Right lobe of liver (tissue), 6 donors: ENCODE measurements around the gene BTK. TPM values are rescaled to one million over a fixed set of nuclear protein-coding genes. Genes with fewer than 3 reads are reported as not detected.

Experiments used
- ATAC-seq, 4 donors: fragments of 200-7000 bp; cut with Tn5 transposase; one replicate each; pipeline ENCODE4 v1.9.1; 2020; ENCODE audit warnings: mild to moderate bottlenecking in 4 of 4, moderate library complexity in 4 of 4
- DNase-seq, 3 donors: peaks; one replicate each; pipeline ENCODE4 v3.0.0-alpha.2; 2020
- H3K27ac ChIP-seq, 3 donors: fragments of 200-600 bp; one replicate each; pipeline ENCODE4 v1.8.0; 2022
- H3K27me3 ChIP-seq, 2 donors: fragments of 200-600 bp; one replicate each; pipeline ENCODE4 v1.8.0; 2022
- H3K36me3 ChIP-seq, 4 donors: fragments of 200-600 bp; sonication (generic) in 1 of 4; one replicate each; pipeline versions ENCODE4 v1.5.1 to v1.8.0; 2017 to 2022; ENCODE audit warnings: control low read depth in 1 of 4
- H3K4me1 ChIP-seq, 4 donors: fragments of 200-600 bp; sonication (generic) in 1 of 4; one replicate each; pipeline versions ENCODE4 v1.5.1 to v1.8.0; 2017 to 2022; ENCODE audit warnings: control low read depth in 1 of 4
- H3K4me3 ChIP-seq, 3 donors: fragments of 200-600 bp; one replicate each; pipeline ENCODE4 v1.8.0; 2022
- H3K9me3 ChIP-seq, 4 donors: fragments of 200-600 bp; sonication (generic) in 1 of 4; one replicate each; pipeline versions ENCODE4 v1.5.1 to v1.8.0; 2017 to 2022; ENCODE audit warnings: control low read depth in 1 of 4
- CTCF ChIP-seq, 4 donors: fragments of 200-600 bp in 3 of 4; fragments of 450-650 bp in 1 of 4; IDR thresholded peaks; one replicate each; pipeline versions ENCODE4 v1.5.1 to v1.8.0; 2016 to 2022; ENCODE audit warnings: antibody characterized with exemption in 4 of 4, mild to moderate bottlenecking in 2 of 4
- POLR2A ChIP-seq: fragments of 450-650 bp; IDR thresholded peaks from one replicate; pipeline ENCODE4 v1.6.1; 2017; ENCODE audit warnings: antibody characterized with exemption, mild to moderate bottlenecking
- WGBS: methylation state at CpG from one replicate; pipeline ENCODE4 v1.1.6; 2018; ENCODE audit warnings: low coverage, low lambda C conversion rate; ENCODE audit not compliant: insufficient coverage; ENCODE audit errors: missing lambda C conversion rate; 5-methylcytosine and 5-hydroxymethylcytosine counted together
- intact Hi-C, 2 donors: fragments of 100-400 bp; cut with DNase I; formaldehyde crosslinking; loops; one replicate each; pipeline versions ENCODE4 v1.11.2 to v1.14.1; 2022
- total RNA-seq, 6 experiments: library from RNA; depleted of rRNA in 2 of 6; stranded (reverse); fragments of >200 nt in 2 of 6; fragmentation: NEBNext Ultra II Directional in 3 of 6; extraction: Animal tissue kit (Norgen Biotek cat#: 25700) in 3 of 6; gene quantifications; one replicate each; pipeline versions ENCODE4 v1.1.0 to v1.2.4, GENCODE V29; 2016 to 2023
- donor health status: DM: no; HTN: yes; CAD: no.
- donor health status: DM: no; HTN: no; CAD: no.
- donor health status: DM: no; HTN: no; CAD: no.
- donor health status: DM: no; HTN: yes; CAD: no.
- donor health status: DM: no; HTN: yes; CAD: no.

The BTK gene
- total RNA-seq, 6 experiments from 2014 or later: 1.1 to 4.7 (median 1.8) TPM

DNA sequence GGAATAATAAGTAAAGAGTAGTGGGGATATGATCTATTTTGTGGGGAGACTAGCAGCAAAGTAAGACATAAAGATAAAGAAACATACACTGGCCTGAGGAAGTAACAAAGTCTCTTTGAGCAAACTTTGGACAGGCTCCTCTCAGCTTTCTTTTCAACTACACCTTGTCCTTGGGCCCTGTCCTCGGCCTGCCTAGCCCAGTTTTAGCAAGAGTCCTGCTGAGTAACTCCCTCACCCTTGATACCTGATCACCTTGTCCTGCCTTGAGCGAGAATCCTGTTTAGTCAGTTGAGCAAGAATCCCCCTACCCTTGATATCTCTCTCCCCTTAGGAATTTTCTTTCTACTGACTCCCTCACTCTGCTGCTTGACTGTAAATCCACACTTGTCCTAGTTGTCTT lies 33.5 kb upstream of the BTK start:
- Histone ChIP-seq H3K36me3 (no peaks in the 10 kb centered on the region), H3K27me3 (no peaks in the 10 kb centered on the region), H3K4me3 (no peak overlapping the region), H3K27ac (no peak overlapping the region), H3K4me1 (no peaks in the 10 kb centered on the region), H3K9me3 (no peaks in the 10 kb centered on the region)
- ATAC-seq: no peak
- intact Hi-C loops: no loop called here
- TF ChIP-seq CTCF (IDR thresholded peaks at IDR 0.05) (no peak), POLR2A (no peak)
- DNase-seq: no peak
- WGBS: 61% methylated on average over 2 of the region's 2 CpGs

GRCh38 chrX:101417981-101418841 lies 32.2 kb upstream of the BTK start:
- H3K36me3 ChIP-seq: peaks cover 0 to 4% (median 0%) of the 10 kb centered on the region in 4 donors
- H3K4me3 ChIP-seq: peak overlapping the region; percentile 53 to 62 (median 55)
- 15% methylated on average over 35 of the region's 56 CpGs for WGBS
- H3K4me1 ChIP-seq: no peaks in the 10 kb centered on the region
- intact Hi-C loops: no loop called here
- DNase-seq: peak; percentile 70 to 75 (median 72)
- peak overlapping the region; percentile 85 to 90 (median 89) for H3K27ac ChIP-seq
- H3K9me3 ChIP-seq: no peaks in the 10 kb centered on the region
- peak; percentile 76 to 91 (median 79) for ATAC-seq
- no peaks in the 10 kb centered on the region for H3K27me3 ChIP-seq
- peak; percentile 41 for TF ChIP-seq POLR2A
- TF ChIP-seq CTCF (IDR thresholded peaks at IDR 0.05): no peak

- ATAC-seq (no peak), DNase-seq (no peak)
- intact Hi-C loops: no loop called here
- H3K4me3 ChIP-seq: no peak overlapping the region
- H3K36me3 ChIP-seq: peaks cover 0 to 10% (median 2%) of the 10 kb centered on the region in 4 donors
- no peak for TF ChIP-seq CTCF (IDR thresholded peaks at IDR 0.05)
- TF ChIP-seq POLR2A: no peak
- no peaks in the 10 kb centered on the region for H3K9me3 ChIP-seq
- 67% methylated on average over 4 of the region's 4 CpGs for WGBS
- H3K27me3 ChIP-seq: no peaks in the 10 kb centered on the region
- peak overlapping the region in 1 of 3 donors; percentile 89 for H3K27ac ChIP-seq
- H3K4me1 ChIP-seq: no peaks in the 10 kb centered on the region
These were observed 31.2 kb upstream of the BTK start for GRCh38 chrX:101417190-101417589.

GRCh38 chrX:101416691-101417090 lies 30.7 kb upstream of the BTK start:
- DNase-seq (no peak), ATAC-seq (no peak)
- intact Hi-C loops: no loop called here
- peaks cover 0 to 10% (median 3%) of the 10 kb centered on the region in 4 donors for H3K36me3 ChIP-seq
- TF ChIP-seq CTCF (IDR thresholded peaks at IDR 0.05) (no peak), POLR2A (no peak)
- H3K4me1 ChIP-seq: no peaks in the 10 kb centered on the region
- H3K27ac ChIP-seq: no peak overlapping the region
- WGBS: 73% methylated on average over 7 of the region's 7 CpGs
- no peak overlapping the region for H3K4me3 ChIP-seq
- no peaks in the 10 kb centered on the region for H3K9me3 ChIP-seq
- H3K27me3 ChIP-seq: no peaks in the 10 kb centered on the region
